Measurements from ENCODE around the gene LPAR1. TPM values are rescaled to one million over a fixed set of nuclear protein-coding genes. Genes with fewer than 3 reads are reported as not detected.

LPAR1 gene
- total and polyA plus RNA-seq, 12 donors, result 9.6 to 65.2 (median 22.4) TPM

DNA sequence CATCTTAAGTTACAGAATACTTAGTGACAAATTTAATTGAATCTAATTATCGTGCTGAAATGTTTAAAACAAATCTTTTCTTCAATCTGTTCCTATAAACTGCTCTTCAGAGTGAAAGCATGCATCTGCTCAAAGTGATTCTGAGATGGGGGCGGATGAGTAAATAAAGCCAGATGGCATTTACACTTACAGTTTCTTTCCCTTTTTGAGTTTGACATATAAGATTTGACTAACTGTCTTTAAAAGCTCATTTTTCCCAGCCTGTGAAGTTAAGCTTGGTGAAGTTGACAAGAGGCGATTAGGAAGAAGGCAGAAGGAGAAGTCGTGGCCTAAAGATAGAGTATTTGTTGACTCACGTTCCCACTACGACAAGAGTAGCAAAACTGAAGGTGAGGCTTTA is 137.4 kb downstream of the LPAR1 start:
- H3K9me3 ChIP-seq (replicated peaks in 1 of 3), result peaks cover 0 to 5% (median 0%) of the 10 kb centered on the region in 3 donors
- H3K27ac ChIP-seq, result peak overlapping the region in 1 of 5 donors; percentile 45
- H3K36me3 ChIP-seq (replicated peaks in 1 of 2), result no peaks in the 10 kb centered on the region
- H3K4me3 ChIP-seq, result no peak overlapping the region
- no peak for TF ChIP-seq POLR2A (IDR thresholded peaks at IDR 0.05)
- TF ChIP-seq CTCF (IDR thresholded peaks at IDR 0.05), result no peak
- no peaks in the 10 kb centered on the region for H3K27me3 ChIP-seq
- WGBS, 4 donors, result 51 to 68% (median 64%) methylated on average over 6 of the region's 6 CpGs
- no peak for DNase-seq
- H3K4me1 ChIP-seq (replicated peaks in 1 of 2), result peaks cover 0 to 11% of the 10 kb centered on the region in 2 donors
- intact Hi-C loops (cut with DNase I), result no loop called here

DNA sequence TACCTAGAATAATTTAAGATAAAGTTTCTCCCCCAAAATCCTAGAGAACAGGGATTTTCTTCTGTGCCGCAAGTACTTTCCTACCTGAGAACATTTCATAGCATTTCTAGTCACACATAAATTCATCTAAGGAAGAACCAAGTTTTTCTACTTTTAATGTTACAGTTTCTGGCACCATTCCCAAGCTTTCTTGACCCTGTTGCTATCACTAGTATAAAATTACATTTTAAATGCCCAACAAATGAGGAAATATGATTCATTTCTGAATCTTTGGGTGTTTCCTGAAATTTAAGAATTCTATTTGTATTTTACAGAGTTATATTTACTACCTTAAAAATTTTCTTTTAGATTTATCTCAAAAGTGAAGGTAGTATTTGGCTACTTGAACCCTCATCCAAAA is 137.8 kb downstream of the LPAR1 start:
- H3K4me1 ChIP-seq (replicated peaks in 1 of 2), result peaks cover 0 to 11% of the 10 kb centered on the region in 2 donors

DNA sequence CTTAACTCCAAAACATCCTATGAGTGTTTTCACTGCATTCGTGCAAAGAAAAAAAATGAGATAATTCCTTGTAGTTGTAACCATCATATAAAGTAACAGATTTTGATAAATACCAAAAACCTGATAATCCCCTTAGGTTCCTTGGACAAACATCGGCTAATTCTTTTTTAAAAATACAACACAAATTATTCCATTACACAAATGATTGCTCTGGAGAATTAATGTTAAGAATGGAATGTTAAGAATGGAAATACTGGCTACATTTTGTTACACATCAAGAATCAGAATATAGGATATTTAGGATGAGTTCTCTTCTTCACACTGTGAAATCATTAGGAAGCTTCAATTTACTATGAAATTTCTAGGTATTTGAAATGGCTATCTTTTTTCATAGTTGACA is 139.4 kb downstream of the LPAR1 start:
- Histone ChIP-seq H3K4me3 (no peak overlapping the region), H3K27ac (peak overlapping the region in 1 of 5 donors; percentile 34), H3K36me3 (replicated peaks in 1 of 2) (no peaks in the 10 kb centered on the region), H3K27me3 (no peaks in the 10 kb centered on the region), H3K4me1 (replicated peaks in 1 of 2) (peaks cover 0 to 11% of the 10 kb centered on the region in 2 donors), H3K9me3 (replicated peaks in 1 of 3) (peaks cover 0 to 1% (median 0%) of the 10 kb centered on the region in 3 donors)
- TF ChIP-seq POLR2A (IDR thresholded peaks at IDR 0.05) (no peak), CTCF (IDR thresholded peaks at IDR 0.05) (no peak)
- 73 to 76% (median 75%) methylated on average over 2 of the region's 2 CpGs for WGBS, 4 donors
- intact Hi-C loops (cut with DNase I), result no loop called here
- DNase-seq, result no peak

More for the DNA sequence above, 137.8 kb downstream of the LPAR1 start:
- Histone ChIP-seq H3K4me3 (no peak overlapping the region), H3K27me3 (no peaks in the 10 kb centered on the region), H3K27ac (no peak overlapping the region), H3K9me3 (replicated peaks in 1 of 3) (peaks cover 0 to 5% (median 0%) of the 10 kb centered on the region in 3 donors), H3K36me3 (replicated peaks in 1 of 2) (no peaks in the 10 kb centered on the region)
- 89 to 94% (median 93%) methylated on average over 1 of the region's 1 CpG for WGBS, 4 donors
- intact Hi-C loops (cut with DNase I), result no loop called here
- no peak for DNase-seq
- TF ChIP-seq POLR2A (IDR thresholded peaks at IDR 0.05) (no peak), CTCF (IDR thresholded peaks at IDR 0.05) (no peak)

DNA sequence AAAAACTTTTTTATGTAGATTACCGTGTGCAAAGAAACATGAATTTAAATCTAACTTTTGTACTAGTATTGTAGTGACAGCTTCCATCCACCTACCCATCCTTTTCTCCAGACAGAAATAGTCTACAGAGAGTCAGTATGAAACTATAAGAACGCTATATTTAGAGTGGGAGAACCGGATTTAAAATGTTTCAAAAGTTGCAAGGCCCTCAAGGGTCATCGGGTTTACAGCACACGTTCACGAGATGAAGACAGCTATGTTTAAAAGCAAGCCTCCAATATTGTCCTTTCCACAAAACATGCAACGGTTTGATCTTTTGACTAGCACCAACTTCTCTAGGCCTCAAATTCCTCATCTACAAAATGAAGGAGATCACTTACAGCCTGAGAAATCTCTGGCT is 139.9 kb downstream of the LPAR1 start:
- Histone ChIP-seq H3K27ac (peak overlapping the region in 1 of 5 donors; percentile 34), H3K36me3 (replicated peaks in 1 of 2) (no peaks in the 10 kb centered on the region), H3K9me3 (replicated peaks in 1 of 3) (no peaks in the 10 kb centered on the region), H3K4me3 (no peak overlapping the region), H3K4me1 (replicated peaks in 1 of 2) (peaks cover 0 to 11% of the 10 kb centered on the region in 2 donors), H3K27me3 (no peaks in the 10 kb centered on the region)
- no peak for DNase-seq
- 64 to 71% (median 70%) methylated on average over 7 of the region's 7 CpGs for WGBS, 4 donors
- no peak for TF ChIP-seq POLR2A (IDR thresholded peaks at IDR 0.05)
- TF ChIP-seq CTCF (IDR thresholded peaks at IDR 0.05), result no peak
- intact Hi-C loops (cut with DNase I), result no loop called here

Data from adrenal gland (tissue), 12 donors.